Activated CD8-positive, alpha-beta memory T cell treated with anti-CD3 and anti-CD28 coated beads, Interleukin-2, amount 50 U/mL, for 1 hour (primary cell): ENCODE results near the gene TTN.

Source experiments
- DNase-seq: peaks from one replicate; pipeline ENCODE4 v3.0.0-alpha.2; 2020; ENCODE audit errors: extremely low read depth

The TTN gene

DNA sequence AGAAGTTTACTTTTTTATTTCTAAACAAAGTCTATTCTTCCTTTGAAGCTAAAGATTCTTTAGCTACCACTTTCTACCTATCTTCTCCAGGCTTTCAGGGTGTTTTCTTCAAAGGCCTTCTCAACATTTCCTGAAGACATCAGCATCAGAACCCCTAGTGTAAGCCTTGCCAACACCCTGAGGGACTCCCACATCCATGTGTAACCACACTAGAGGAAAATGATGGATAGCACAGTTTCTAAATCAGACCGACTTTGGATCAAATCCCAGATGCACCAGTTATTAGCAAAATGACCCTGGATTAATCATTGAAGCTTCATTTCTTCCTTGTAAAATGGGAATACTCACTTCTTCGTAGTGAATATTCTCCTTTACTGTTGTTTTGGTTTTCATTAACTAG is 4.7 kb upstream of the TTN start:
- no peak for DNase-seq

DNA sequence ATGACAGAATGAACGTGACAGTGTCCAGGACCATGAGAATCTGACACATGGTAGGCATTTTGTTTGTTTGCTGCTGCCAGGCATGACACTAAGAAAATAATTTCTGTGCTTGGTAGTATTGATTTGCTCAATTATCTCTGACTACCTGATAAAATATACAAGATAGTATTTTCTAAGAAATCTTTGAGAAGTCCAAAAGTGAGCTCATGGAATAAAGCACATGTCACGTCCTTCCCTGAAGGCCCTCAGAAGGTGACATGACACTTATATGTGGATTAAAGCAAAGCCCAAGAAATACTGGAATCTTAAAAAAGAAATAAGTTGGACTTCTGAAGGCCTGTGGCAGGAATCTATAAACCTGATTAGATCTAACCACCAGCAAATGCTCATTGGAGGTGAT is 3.8 kb upstream of the TTN start:
- DNase-seq, result no peak

DNA sequence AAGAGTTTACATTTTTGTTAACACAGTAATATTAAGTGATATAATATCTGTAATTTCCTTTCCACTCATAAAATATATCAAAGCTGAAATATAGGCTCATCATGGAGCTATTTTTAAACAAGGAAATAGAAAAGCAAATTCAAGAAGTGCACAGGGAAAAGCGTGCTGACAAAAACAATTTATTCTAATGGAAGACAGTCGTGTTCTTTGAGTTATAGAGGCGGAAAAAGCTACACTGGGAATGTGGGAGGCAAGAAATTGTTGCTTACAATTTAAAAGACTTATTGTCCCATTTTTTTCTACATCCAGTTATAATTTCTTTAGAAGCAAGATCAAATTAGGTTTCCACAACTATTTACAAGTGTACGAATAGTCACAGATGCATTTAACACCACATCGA is 3.2 kb upstream of the TTN start:
- DNase-seq, result no peak

DNA sequence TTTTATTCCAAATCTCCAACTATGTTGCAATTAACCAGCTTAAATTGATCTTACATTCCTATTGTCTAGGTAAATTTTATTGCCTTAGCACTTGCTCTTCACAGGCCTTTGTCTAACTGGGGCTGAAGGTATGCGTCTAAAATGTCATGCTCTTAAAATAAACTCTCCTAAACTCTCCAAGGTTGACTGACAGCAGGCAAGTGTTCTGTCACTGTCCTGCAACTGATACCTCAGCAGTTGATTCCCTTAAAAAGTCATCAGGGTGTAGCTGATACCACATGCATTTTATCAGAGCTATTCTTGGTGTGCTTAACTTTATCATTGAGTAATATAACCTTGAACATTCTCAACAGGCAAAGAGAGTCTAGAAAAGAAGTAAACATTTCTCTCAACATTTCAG is 680 bp downstream of the TTN start:
- no peak for DNase-seq

DNA sequence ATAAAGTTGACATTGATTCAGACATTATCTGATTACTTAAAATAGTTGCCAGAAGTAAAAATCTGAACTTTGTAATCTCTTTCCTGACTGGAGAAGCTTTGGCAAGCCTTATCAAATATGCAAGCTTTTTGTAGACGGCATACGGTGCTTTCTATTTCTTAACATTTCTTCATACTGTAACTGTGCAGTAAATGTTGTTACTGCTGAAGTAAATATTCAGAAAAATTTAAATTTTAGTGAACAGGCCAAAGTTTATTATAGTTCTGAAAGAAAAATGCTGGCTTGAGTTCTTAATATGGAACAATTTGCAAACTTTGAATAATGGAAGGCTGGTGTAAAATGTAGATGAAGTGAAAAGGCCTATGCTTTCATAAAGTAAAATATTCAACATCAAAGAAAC is 1.8 kb downstream of the TTN start:
- DNase-seq, result no peak

DNA sequence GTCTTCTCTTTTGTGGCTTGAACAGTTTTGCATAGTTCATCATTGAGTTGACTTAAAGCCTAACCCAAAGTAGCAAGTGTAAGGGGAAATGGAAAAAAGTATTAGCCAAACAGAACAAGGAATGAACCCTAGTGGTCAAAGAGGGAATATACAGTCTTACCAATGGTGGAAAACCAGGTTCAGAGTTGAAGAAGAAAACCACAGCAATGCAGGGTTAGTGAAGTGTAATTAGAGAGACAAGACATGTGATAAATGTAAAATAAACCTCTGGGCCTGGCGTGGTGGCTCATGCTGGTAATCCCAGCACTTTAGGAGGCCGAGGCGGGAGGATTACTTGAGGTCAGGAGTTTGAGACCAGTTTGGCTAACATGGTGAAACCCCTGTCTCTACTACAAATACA is 2.4 kb downstream of the TTN start:
- no peak for DNase-seq

DNA sequence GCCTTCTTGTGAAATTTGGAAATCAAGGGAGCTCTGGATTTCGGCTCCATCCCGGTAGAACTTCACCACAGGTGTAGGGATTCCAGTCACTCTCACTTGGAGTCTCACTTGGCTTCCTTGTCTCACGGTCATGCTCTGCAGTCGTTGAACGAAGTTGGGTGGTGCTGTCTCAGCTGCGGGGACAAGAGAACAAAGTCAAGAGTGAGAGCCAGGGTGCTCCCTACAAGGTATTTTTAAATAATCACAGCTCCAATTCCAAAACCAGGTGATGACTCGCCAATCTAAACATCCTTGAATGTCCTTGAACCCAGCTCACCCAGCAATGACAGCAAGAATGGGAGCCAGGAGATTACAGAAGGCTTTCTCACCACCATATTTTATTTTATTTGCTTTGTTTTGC is 6.7 kb downstream of the TTN start:
- no peak for DNase-seq

DNA sequence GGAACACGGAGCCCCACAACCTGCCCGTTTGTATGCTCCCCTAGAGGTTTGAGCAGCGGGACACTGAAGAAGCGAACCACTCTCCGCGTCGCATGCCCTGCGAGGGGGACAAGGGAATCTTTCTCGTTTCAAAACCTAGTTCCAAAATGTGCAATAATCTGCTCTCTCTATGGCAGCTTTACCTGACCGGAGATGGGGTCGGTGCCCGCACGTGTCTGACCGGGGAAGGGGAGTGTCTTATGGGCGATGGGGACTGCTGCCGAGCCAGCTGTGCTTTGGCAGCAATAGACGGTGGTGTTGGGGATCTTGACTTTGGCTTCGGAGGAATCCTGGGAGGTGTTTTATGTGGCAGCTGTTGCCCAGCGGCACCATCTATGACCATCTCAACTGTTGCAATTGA is 7.9 kb downstream of the TTN start:
- no peak for DNase-seq

DNA sequence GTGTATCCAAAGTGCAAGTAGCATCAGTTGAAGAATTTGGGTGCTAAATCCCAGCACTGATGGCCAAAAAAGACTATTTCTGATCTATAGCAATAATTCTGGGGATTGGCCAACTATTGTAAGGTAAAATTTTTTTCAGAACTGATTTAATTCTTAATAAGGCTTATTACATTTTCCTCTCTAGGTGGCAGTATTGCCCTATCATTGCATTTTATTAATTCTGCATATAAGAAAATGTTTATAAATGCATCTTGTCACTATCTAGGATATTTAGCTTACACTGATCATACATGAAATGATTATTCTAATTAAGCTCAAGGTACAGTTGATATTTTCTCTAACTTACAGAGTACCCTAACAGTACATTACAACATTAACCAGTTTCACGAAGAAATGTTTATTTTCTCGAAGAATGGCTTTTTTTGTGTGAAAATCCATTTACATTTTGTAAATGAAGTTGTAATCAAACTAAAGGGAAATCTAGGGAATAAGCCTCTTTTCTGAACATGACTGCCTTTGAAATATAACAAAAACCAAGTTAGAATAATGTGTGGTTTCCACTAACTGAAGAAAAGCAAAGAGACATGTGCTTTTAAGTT is 11.0 kb downstream of the TTN start:
- no peak for DNase-seq

DNA sequence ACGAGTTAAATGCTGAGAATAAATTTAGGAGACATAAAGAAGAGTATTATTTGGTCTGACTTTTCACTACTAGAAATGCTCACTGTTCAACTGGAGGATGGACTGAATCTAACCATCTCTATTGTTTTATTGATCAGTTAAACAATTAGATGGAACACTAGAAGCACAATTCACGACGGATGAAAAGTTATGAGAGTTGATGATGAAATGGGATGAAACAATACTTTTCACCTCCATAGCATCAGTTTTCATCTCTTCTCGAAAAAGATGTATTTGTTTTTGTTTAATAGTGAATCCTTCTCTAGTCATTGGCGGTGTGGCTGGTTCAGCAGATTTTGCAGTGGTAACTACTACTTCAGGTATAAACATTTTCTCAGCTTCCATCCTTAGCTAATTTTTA is 19.3 kb downstream of the TTN start:
- DNase-seq, result no peak

DNA sequence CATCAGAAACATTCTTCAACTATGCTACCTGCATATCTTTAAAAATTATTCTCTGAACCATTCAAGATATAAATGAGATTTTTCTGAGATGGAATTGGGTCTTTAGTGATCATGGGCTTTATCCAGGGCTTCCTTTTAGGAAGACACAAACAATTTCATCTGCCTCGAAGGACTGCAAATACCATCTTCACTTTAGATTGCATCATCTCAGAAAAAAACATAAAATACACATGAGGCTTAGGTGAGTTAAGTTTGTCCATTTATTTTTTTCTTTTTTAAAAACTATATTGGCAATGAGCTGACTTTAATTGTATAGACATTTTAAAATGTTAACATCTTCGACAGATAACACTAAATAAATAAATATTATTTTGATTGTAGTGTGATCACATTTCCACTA is 20.1 kb downstream of the TTN start:
- no peak for DNase-seq

DNA sequence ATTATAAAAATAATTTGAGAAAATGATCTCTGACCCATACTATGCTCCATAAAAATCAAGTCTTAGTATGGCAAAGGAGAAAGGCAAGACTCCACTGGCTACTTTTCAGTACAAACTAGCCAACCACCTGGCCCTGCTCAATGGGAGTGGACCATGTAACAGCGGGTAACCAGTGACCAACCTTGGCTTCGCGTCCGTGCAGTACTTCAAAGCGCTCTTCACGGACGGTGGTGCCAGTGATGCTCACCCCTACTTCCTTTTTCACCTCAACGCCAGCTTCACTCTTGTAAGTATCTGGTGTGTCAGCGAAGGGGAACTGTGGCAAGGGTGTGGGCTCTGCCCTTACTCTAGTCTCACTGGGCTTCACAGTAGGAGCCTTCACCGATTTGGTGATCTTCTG is 23.3 kb downstream of the TTN start:
- no peak for DNase-seq

DNA sequence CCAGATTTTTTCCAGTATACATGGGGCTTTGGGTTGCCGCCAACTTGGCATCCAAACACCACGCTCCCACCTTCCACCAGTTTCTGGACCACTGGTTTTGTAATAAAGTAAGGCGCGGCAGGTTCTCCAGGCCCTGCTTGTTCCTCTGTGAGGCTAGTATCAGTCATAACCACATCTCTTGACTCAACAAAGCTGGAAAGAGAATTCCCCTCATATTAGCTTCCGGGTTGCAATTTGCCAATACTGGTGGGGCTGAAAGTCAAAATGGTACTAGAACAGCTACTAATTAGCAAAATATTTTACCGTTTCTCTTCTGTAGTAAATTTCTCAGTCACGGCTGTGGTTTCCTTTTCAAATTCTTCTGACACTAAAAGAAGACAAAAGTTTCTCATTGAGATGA is 25.0 kb downstream of the TTN start:
- DNase-seq, result no peak

DNA sequence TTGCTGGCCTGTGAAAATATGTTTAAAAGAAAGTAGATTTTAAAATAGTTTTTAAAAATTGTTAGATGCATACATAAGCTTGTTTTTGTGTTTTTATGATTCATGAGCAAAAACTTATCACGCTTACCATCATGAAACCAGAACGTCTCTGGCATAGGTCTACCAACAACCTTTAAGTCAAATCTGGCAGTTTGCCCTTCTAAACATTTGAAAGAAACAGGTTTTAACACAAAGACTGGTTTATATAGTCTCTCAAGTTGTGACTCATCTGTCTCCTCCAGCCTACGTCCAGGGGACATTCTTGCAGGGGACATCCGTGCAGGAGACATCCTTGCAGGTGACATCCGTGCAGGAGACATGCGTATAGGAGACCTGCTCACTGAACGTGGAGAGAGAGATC is 29.6 kb downstream of the TTN start:
- DNase-seq, result no peak

DNA sequence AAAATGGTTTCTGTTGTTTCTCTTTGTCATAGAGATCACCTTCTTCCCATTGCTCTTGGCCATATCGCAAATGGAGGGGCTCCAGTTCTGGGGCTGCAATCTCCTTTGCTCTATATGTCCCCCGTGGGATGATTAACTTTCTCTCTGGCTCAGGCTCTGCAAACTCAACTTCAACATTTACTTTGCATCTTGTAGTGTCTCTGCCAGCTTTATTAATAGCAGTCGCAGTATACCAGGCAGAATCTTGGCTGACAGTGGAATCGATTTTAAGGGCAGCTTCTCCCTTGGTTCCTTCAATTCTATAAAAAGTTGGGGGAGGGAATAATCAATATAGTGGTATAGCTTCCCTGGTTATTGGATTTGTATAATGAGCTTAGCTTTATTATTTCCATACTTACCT is 30.5 kb downstream of the TTN start:
- DNase-seq, result no peak

DNA sequence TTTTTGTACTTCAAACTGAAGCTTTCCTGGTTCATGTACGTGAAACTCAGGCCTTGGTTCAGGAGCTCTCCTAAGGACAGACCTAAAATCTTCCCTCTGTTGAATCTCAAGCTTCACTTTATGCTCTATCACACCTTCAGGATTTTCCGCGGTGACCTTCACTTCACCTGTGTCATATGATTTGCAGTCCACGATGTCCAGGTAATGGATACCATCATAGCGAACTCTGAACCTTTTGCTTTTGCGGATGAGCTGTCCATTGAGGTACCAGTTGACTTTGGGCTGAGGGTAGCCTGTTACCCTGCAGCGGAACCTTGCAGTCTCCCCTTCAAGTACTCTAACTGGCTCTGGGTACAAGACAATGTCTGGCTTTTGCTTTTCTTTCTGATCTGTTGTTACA is 31.2 kb downstream of the TTN start:
- DNase-seq, result no peak

DNA sequence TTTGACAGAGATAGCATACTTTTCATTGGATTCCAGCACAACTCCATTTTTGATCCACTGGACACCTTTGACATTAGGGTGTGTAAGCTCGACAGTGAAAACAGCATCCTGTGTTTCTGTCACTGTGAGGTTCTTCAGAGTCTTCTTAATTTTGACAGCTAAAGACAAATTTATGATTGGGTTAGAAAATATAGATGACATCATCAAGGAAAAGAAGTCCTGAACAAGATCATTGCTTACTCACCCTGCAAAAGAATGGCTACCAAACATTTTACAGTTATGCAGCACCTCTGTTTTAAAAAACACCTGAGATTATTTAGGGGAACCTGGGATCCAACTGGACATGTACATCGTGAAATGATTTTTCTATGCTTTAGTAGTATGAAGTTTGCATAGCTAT is 36.7 kb downstream of the TTN start:
- DNase-seq, result no peak

DNA sequence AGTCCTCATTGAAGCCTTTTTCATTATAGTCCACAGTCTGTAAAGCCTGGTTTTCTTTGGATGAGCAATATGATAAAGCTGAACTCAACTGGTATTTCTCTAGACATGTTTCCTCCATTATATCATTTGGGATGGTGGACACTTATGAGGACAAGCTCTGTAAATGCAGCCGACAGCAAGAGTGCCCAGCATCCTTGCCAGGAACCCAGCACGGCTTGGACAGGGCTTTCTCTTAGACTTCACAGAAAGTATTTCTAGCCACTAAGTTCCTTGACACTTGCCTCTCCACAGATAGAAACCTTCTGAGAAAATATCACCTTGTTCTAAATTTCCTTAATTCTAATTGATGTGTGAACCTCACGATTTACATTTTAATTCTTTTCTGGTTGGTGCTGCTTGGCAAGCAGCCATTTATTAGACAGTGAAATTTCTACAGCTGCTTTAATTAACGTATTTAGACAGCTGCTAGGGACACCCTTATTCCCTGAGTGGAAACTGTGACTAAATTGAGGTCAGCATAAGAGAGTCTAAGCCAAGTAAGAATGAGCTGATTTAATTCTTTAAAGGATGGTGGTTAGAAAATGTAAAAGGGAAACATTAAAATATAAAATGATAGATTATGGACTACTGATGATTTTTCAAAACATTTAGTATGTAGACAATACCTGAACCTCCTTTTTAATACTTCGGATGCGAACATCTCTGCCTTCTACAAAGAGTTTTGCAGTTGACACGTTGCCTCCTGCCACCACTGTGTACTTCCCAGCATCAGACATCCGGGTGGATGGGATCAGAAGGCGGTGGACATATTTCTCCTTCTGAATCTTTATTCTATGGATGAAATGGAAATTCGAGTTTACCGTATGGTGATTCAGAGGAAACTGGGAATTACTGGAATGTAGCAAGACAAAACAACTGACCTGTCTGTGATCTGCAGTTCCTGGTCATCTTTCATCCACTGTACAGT is 39.8 kb downstream of the TTN start:
- DNase-seq, result no peak

DNA sequence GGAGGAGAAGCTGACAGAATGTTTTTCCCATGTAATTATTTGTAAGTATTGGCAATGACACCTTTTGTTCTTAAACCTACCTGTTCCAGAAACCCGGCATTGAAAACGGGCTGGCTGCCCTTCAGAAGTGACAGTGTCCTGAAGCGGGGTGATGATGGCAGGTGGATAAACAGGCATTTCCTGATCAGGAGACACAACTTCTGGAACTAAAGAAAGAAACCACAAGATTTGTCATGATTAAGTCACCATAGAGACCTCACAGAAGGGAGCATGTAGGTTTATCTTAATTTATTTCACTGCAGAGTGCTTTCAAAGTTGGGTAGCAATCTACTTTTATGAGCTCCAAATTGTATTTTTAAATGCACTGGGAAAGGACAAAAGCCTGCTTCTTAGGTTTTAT is 43.1 kb downstream of the TTN start:
- DNase-seq, result no peak

DNA sequence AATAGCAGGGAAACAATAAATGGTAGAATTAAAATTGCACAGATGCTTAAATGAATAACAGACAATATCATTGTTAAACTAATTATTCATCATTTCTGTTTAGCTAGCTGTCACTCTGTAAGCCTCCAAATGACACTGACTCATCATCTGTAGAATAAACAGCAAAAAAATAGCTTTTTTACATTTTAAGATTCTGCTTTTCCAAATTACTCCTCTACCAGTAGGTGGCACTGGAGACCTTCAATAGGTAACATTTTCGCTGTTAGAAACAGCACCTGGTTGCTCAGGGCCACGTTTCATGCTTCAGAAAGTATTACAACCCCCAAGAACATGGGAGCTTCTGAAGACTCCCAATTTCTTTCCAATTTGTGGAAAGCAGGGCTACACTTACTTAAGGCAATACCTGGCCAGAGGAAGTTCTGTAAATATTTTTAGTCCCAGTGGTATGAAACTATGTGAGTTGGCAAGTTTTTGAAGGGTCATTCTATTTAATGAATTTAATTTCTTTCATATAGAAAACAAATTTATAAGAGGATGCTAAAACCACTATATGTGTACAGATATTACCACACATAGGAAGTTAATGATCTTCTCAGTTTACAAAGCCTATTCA is 45.4 kb downstream of the TTN start:
- no peak for DNase-seq

DNA sequence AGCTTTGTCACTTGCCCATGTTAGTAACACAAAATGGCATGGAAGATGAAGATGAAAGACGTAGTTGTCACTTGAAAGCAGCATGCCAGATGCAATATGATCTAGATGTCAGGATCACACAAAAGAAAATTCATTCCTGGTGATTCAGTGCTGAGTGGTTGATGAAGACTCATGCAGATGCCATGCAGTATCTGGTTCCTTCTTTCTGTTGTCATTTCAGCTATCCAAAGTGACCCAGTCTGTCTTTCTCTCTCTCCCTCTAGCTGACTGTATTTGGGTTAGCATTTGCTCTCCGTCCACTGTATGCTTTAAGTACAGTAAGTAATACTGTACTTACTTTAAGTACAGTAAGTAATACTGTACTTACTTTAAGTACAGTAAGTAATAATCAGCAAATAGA is 50.4 kb downstream of the TTN start:
- no peak for DNase-seq

DNA sequence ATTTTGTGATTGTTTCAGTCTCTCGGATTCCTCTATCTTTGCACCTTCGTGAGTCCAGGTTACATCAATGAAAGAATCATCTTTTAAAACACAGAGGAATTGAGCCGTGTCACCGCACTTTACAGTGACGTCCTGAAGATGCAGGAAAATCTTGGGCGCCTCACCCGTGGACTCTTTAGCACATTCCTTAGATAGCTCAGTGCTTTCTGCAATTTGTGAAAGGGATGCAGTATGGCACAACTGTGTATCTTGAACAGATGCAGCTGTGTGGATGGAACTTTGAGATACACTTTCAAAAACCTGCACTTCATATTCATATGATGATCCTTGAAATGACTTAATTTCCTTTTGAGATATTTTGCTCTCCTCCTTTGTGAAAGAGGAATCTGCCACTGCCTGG is 50.9 kb downstream of the TTN start:
- DNase-seq, result no peak

DNA sequence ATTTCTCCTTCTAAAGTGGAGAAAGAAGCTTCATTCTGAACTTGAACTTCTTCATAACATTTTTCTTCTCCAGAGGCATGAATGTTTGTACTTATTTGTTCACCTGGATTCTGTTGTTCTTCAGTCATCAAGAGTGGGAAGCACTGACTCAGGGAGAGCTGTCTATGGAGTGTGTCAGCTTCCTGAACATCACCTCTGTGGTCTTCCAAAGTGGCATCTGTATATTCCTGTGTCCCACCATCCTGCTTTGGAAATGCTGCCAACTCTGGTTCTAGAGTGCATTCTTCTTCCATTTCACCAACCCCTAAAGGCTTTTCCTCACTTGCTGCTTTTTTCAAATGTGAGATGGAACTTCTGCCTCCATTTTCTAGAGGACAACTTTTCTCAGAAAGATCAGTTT is 59.5 kb downstream of the TTN start:
- no peak for DNase-seq
